GM18519 (cell line): Measurements from ENCODE around the gene CRACR2B.

ENCODE experiments used
- ATAC-seq: cut with Tn5 transposase; IDR thresholded peaks from one replicate; pipeline ENCODE4 v1.9.1; 2021; ENCODE audit warnings: mild to moderate bottlenecking, moderate library complexity; ENCODE audit not compliant: unreplicated experiment, low FRiP score

CRACR2B gene

GRCh38 chr11:863910-864827 lies 36.5 kb downstream of the CRACR2B start:
- no peak for ATAC-seq

- no peak for ATAC-seq
These were observed 37.2 kb downstream of the CRACR2B start for GRCh38 chr11:864898-865297.

DNA sequence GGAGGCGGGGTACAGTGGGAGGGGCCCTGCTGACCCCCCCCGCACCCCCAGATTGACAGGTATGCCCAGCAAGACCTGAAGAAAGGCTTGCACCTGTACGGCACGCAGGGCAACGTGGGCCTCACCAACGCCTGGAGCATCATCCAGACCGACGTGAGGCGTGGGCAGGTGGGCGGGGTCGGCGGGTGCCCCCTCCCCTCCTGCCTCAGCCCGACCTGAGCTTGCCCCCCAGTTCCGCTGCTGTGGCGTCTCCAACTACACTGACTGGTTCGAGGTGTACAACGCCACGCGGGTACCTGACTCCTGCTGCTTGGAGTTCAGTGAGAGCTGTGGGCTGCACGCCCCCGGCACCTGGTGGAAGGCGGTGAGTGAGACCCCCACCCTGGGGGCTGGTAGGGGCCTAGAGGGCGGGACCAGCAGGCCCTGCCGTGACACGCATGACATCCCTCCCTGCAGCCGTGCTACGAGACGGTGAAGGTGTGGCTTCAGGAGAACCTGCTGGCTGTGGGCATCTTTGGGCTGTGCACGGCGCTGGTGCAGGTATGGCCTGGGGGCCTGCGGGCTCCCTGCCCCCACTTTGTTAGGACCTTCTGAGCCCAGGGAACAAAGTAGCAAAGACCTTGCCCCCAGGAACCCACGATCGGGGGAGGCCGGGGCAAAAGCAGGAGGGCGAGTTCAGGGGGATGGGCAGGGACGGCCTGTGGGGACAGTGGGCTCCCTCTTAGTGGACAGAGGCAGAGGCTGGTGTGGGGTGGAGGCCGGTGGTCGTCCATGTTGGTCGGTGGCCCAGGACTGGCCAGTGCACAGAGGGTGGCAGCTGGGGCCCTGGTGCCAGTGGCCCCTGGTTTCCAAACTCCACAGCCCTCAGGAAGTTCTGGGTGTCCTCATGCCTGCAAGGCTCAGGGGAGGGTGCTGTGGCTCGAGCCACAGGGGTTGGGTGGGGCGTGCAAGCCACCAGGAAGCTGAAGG lies 38.0 kb downstream of the CRACR2B start:
- ATAC-seq = no peak

- ATAC-seq = no peak
These were observed 38.8 kb downstream of the CRACR2B start for GRCh38 chr11:866481-866880.

DNA sequence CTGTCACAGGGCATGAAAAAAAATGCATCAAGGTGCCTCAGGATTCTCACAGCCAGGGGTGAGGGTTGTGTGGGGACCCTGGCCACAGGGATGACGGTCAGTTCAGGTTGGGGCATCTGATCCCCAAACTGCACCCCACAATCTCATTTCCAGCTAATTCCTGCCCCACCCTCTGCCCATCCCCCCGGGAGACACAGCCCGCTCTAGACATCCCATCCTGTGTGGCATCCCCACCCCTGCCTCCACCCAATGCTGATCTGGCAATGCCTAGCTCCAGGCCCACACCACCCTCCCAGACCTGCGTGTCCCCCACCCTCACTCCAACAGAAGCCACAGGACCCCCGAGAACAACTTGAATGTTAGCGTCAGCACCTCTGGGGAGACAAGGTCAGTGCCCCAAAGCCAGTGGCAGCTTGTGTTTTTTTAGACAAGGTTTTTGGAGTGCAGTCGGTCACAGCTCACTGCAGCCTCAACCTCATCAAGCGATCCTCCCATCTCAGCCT lies 40.2 kb downstream of the CRACR2B start:
- ATAC-seq = no peak

- no peak for ATAC-seq
These were observed 40.7 kb downstream of the CRACR2B start for GRCh38 chr11:868394-868793.

GRCh38 chr11:868802-869201 lies 41.1 kb downstream of the CRACR2B start:
- ATAC-seq = no peak

DNA sequence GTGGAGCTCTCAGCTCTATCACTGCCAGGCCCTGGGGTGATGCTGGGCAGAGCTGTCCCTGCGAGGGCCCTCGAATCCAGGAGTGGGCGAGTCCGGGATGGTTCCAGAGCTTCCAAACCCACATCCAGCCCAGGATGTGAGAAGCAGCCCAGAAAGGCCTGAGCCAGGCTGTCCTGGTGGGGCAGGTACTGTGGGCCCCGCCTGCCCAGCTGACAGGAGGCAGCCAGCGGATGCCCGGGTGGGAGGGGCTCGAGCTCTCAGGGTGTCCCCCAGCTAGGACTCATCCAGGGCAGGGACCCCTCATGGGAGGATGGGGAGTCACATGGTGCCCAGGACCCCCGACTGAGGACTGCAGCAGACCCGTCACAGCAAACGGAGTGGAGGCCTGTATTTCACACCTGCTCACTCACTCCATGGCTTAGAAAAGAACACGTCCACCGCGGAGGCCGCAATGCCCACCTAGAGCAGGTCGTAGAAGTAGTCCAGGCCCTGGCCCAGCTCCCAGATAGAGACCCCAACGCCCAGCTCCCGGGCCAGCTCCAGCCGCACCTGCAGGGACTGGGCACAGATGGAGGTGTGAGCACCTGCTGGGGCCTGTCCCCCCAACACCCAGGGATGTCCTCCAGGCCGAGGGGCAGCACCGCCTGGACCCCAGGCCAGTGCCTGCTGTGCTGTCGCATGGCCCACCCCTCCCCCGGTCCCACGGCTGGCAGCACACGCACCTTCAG lies 41.8 kb downstream of the CRACR2B start:
- no peak for ATAC-seq

DNA sequence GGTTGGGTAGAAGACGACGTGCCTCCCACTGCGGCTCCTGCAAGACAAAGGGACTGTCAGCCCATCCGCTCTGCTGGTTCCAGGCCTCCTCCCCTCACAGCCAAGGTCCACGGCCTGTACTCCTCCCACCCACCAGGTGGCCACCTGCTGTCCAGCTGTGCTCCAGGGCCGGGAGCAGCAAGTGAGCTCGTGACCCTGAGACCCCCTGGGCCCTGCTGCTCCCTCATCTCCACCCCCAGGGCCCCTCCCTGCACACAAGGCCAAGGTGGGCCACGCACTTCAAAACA lies 42.4 kb downstream of the CRACR2B start:
- no peak for ATAC-seq

DNA sequence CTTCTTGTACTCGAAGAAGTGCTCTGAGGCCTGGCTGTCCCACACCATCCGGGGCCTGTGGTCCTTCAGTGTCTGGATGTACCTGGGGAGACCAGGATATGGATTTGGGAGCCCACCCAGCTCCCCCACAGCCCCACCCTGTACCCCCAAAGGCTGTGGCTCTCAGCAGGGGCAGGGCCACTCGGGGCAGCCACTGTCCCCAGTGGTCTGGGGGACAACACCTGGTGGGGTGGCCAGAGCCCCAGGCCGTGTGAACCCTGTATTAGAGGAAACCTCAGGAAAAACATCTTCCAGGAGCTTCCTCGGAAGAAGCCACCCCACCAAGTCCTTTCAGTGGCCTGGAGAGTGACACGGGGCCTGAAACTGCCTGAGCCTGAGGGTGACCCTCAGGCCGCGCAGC lies 42.7 kb downstream of the CRACR2B start:
- no peak for ATAC-seq

GRCh38 chr11:871472-871871 lies 43.8 kb downstream of the CRACR2B start:
- ATAC-seq = no peak

DNA sequence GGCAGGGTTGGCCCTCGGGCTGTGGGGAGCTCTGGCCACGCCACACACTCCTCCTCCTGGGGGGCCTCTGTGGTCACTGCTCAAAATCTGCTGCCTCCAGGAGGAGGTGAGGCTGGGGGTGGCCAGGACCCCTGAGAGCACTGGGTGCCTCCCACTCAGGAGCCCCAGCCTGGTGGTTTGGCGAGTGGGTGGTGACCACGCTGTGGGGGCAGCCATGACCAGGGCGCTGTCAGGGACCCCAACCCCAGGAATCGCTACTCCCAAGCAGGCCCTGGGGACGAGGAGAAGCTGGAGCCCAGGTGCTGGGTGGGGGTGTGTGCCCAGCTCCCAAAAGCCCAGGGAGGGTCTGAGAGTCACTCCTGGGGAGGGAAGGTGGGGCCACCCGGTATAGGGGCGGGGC lies 45.1 kb downstream of the CRACR2B start:
- ATAC-seq = no peak

DNA sequence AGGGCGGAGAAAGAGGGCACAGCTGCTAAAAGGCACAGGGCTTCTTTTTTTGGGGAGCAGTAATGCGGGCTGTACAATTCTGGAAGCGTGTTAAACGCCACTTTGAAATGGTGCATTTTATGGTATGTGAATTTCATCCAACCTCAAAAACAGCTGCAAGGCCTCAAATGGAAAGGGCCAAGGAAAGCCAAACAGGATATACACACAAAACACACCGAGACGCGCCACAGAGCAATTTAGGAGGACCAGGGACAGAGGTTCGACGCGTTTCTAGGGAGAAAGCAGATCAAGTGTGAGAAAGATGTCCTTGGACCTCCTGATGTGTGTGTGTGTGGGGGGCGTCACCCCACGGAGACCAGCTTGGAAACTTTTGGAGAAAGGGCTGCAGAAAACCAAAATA lies 46.0 kb downstream of the CRACR2B start:
- no peak for ATAC-seq

- ATAC-seq = no peak
These were observed 47.5 kb downstream of the CRACR2B start for GRCh38 chr11:875203-875602.

DNA sequence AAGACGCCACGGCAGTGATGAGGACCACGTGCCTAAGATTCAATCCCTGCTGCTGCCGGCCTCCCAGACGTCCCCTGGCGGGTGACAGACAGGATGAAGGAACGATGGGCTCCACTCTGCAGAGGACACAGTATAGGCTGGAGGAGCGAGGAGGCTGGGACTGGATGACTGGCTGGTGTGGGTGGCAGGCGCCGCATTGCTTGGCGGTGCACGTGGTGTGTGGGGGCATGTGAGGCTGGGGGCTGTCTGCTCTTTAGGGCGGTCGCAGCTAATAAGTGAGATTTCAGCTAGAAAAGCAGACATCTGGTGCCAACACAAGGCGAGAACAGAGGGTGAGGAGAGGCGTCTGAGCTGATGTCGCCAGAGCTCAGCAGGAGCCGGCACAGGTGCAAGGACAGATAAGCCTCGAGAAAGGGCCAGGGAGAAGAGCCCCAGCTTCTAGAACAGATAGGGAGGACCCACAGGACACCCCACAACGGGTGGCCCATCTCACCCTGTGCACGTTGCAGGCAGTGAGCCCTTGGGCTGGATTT lies 48.1 kb downstream of the CRACR2B start:
- ATAC-seq = no peak

DNA sequence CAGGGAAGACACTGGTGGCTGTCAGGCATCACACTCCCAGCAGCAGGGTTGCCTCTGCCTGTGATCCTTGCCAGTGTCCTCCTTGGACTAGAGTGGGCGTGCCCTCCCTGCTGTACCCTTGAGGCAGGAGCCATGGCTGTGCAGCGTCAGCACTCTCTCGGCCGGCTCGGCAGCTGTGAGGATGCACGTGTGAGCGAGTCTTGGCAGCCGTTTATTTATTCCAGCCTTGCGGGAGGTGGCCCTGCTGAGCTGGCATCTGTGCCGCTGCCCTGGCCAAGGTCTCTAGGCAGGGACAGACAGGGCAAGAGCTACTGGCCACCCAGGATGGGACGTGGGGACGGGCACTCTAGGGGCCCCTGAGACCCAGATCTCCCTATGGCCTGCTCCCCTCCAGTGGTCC lies 48.8 kb downstream of the CRACR2B start:
- no peak for ATAC-seq

GRCh38 chr11:877565-877964 lies 49.8 kb downstream of the CRACR2B start:
- ATAC-seq = no peak

DNA sequence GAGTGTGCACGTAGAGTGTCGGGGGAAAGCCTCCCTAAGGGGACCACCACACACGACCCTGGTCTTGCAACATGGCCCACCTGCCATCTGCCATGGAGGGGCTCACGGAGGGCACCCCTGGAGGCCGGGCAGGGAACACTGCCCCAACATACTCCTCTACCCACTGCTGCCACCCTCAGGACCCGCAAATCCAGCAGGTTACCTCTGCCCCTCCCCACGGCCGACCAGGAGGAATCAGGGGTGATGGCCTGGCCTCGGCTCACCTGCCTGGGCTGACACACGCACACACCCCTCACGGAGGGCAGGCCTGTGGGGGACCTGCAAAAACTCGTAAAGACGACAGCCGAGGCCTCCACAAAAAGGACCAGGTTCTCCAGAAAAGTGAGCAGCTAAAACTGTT lies 52.7 kb downstream of the CRACR2B start:
- no peak for ATAC-seq
